GM18867 (cell line): ENCODE measurements around the gene TUBA3E.
"Not testable (repeated sequence)": the region's sequence is repeated elsewhere in the genome, so short reads cannot be mapped to it uniquely, and the experiment has no call there.

Experiments used
- ATAC-seq: cut with Tn5 transposase; IDR thresholded peaks from one replicate; pipeline ENCODE4 v1.9.1; 2021; ENCODE audit warnings: mild to moderate bottlenecking, moderate library complexity; ENCODE audit not compliant: unreplicated experiment

The TUBA3E gene

GRCh38 chr2:130198343-130198742 is at the start of gene TUBA3E:
Gene TUBA3E, minus strand, starts transcription at chr2:130198439. Its CDS starts 79 bp downstream, at chr2:130198360.
- ATAC-seq: no peak

GRCh38 chr2:130246430-130246829 is 48.2 kb upstream of the TUBA3E start:
- no peak for ATAC-seq

GRCh38 chr2:130245976-130246375 is 47.7 kb upstream of the TUBA3E start:
- no peak for ATAC-seq

- ATAC-seq: no peak
Measured at GRCh38 chr2:130243359-130243758, 45.1 kb upstream of the TUBA3E start.

GRCh38 chr2:130241041-130241707 is 42.9 kb upstream of the TUBA3E start:
- ATAC-seq: no peak

- not testable (repeated sequence) for ATAC-seq
Measured at GRCh38 chr2:130239581-130239980, 41.3 kb upstream of the TUBA3E start.

GRCh38 chr2:130233066-130233465 is 34.8 kb upstream of the TUBA3E start:
- not testable (repeated sequence) for ATAC-seq

- no peak for ATAC-seq
Measured at GRCh38 chr2:130231656-130232055, 33.4 kb upstream of the TUBA3E start.

- ATAC-seq: not testable (repeated sequence)
Measured at GRCh38 chr2:130230907-130231306, 32.7 kb upstream of the TUBA3E start.

GRCh38 chr2:130230376-130230775 is 32.1 kb upstream of the TUBA3E start:
- not testable (repeated sequence) for ATAC-seq

- not testable (repeated sequence) for ATAC-seq
Measured at GRCh38 chr2:130229161-130229510, 30.9 kb upstream of the TUBA3E start.

GRCh38 chr2:130228467-130229160 is 30.4 kb upstream of the TUBA3E start:
- ATAC-seq: not testable (repeated sequence)

- ATAC-seq: not testable (repeated sequence)
Measured at GRCh38 chr2:130228005-130228404, 29.8 kb upstream of the TUBA3E start.

GRCh38 chr2:130222523-130222922 is 24.3 kb upstream of the TUBA3E start:
- peak; percentile 89 for ATAC-seq

- not testable (repeated sequence) for ATAC-seq
Measured at GRCh38 chr2:130220505-130220904, 22.3 kb upstream of the TUBA3E start.

- not testable (repeated sequence) for ATAC-seq
Measured at GRCh38 chr2:130219147-130219546, 20.9 kb upstream of the TUBA3E start.

- ATAC-seq: not testable (repeated sequence)
Measured at GRCh38 chr2:130207051-130207450, 8.8 kb upstream of the TUBA3E start.

- ATAC-seq: not testable (repeated sequence)
Measured at GRCh38 chr2:130203150-130203549, 4.9 kb upstream of the TUBA3E start.

GRCh38 chr2:130202518-130202917 is 4.3 kb upstream of the TUBA3E start:
- ATAC-seq: not testable (repeated sequence)

- ATAC-seq: not testable (repeated sequence)
Measured at GRCh38 chr2:130196052-130196451, 2.2 kb downstream of the TUBA3E start.

- ATAC-seq: not testable (repeated sequence)
Measured at GRCh38 chr2:130195089-130195635, 3.1 kb downstream of the TUBA3E start.

GRCh38 chr2:130193824-130194223 is 4.4 kb downstream of the TUBA3E start:
- ATAC-seq: not testable (repeated sequence)
